Panc1 (cell line): ENCODE measurements around the gene PDXK. TPM values are rescaled to one million over a fixed set of nuclear protein-coding genes. Genes with fewer than 3 reads are reported as not detected.

Experiments used
- ATAC-seq: fragments of 200-7000 bp; cut with Tn5 transposase; 2 replicates; pipeline ENCODE4 v1.9.1; 2020; ENCODE audit warnings: mild to moderate bottlenecking, moderate library complexity
- BruUV-seq: library from RNA; stranded (reverse); fragments of 400-500 nt; replicated peaks from 2 replicates; lab custom pipeline; 2021; lab: Mats Ljungman, UMichigan
- CTCF ChIA-PET: fragments of 300-600 bp; sonication (Branson Sonifier 250); formaldehyde crosslinking; loops from one replicate; lab custom pipeline; 2022; ENCODE audit warnings: antibody characterized with exemption; lab: Charles Lee
- POLR2A ChIA-PET: fragments of 300-600 bp; sonication (Branson Sonifier 250); formaldehyde crosslinking; loops from one replicate; lab custom pipeline; 2022; ENCODE audit warnings: antibody characterized with exemption; lab: Charles Lee
- DNase-seq: peaks from one replicate; pipeline ENCODE4 v3.0.0-alpha.2; 2010; ENCODE audit warnings: low read depth, low spot score
- H3K27ac ChIP-seq: 2 replicates; pipeline ENCODE4 v1.5.1; 2011; ENCODE audit warnings: mild to moderate bottlenecking, low read length, inconsistent platforms
- H3K27me3 ChIP-seq: fragments of 200-500 bp; sonication (Bioruptor generic); 2 replicates; pipeline ENCODE4 v1.6.0; 2014; ENCODE audit warnings: low read length, inconsistent platforms; ENCODE audit not compliant: control insufficient read depth, insufficient read depth
- H3K36me3 ChIP-seq: fragments of 200-500 bp; sonication (Bioruptor generic); 2 replicates; pipeline ENCODE4 v1.5.1; 2014; ENCODE audit warnings: inconsistent platforms, mild to moderate bottlenecking, low read length, moderate library complexity; ENCODE audit not compliant: control insufficient read depth, insufficient read depth
- H3K4me1 ChIP-seq: 2 replicates; pipeline ENCODE4 v1.5.1; 2011; ENCODE audit warnings: inconsistent platforms, mild to moderate bottlenecking, low read length, moderate library complexity; ENCODE audit not compliant: control insufficient read depth, insufficient read depth
- H3K4me3 ChIP-seq, 2 experiments: 2 replicates each; pipeline ENCODE4 v1.5.1; 2011 to 2012; ENCODE audit warnings: low read depth in 2 of 2, low read length in 2 of 2, mild to moderate bottlenecking in 2 of 2, inconsistent platforms in 1 of 2, moderate library complexity in 1 of 2
- H3K9me3 ChIP-seq: fragments of 200-500 bp; sonication (Bioruptor generic); 2 replicates; pipeline ENCODE4 v1.5.1; 2014; ENCODE audit warnings: low read depth, mild to moderate bottlenecking, inconsistent platforms, low read length, moderate library complexity; ENCODE audit not compliant: control insufficient read depth, insufficient read depth
- CTCF ChIP-seq: fragments of 450-650 bp; IDR thresholded peaks from 2 replicates; pipeline ENCODE4 v1.5.1; 2017; ENCODE audit warnings: mild to moderate bottlenecking
- POLR2AphosphoS5 ChIP-seq: IDR thresholded peaks from 2 replicates; pipeline ENCODE4 v1.6.1; 2012; ENCODE audit warnings: mild to moderate bottlenecking, low read depth, low read length, moderate library complexity
- REST ChIP-seq, 2 experiments: IDR thresholded peaks; 2 replicates each; pipeline ENCODE4 v1.6.1; 2011 to 2012; ENCODE audit warnings: low read depth in 2 of 2, control low read depth in 1 of 2, low read length in 1 of 2, mild to moderate bottlenecking in 1 of 2, moderate library complexity in 1 of 2; ENCODE audit not compliant: insufficient read depth in 1 of 2
- SIN3A ChIP-seq: IDR thresholded peaks from 2 replicates; pipeline ENCODE4 v1.6.1; 2012; ENCODE audit warnings: low read depth, mild to moderate bottlenecking, low read length, moderate library complexity, borderline replicate concordance; ENCODE audit not compliant: insufficient read depth
- TCF7L2 ChIP-seq: IDR thresholded peaks from 2 replicates; pipeline ENCODE4 v1.6.1; 2011; ENCODE audit warnings: mild to moderate bottlenecking, low read depth, low read length, inconsistent platforms
- in situ Hi-C: cut with HindIII; loops from 2 replicates; pipeline ENCODE4 v1.10.0; 2016; ENCODE audit warnings: low sequenced_read_pairs, low pct_unique_long_range_greater_than_20kb
- intact Hi-C: fragments of 100-400 bp; cut with micrococcal nuclease; formaldehyde crosslinking; loops from one replicate; pipeline ENCODE4 v1.10.0; 2022; ENCODE audit not compliant: unreplicated experiment
- total RNA-seq: library from RNA; stranded (reverse); gene quantifications from one replicate; pipeline ENCODE4 v1.2.1, GENCODE V29; 2021; ENCODE audit not compliant: unreplicated experiment

Gene PDXK
- total RNA-seq, 1 experiment from 2014 or later: 184 TPM

DNA sequence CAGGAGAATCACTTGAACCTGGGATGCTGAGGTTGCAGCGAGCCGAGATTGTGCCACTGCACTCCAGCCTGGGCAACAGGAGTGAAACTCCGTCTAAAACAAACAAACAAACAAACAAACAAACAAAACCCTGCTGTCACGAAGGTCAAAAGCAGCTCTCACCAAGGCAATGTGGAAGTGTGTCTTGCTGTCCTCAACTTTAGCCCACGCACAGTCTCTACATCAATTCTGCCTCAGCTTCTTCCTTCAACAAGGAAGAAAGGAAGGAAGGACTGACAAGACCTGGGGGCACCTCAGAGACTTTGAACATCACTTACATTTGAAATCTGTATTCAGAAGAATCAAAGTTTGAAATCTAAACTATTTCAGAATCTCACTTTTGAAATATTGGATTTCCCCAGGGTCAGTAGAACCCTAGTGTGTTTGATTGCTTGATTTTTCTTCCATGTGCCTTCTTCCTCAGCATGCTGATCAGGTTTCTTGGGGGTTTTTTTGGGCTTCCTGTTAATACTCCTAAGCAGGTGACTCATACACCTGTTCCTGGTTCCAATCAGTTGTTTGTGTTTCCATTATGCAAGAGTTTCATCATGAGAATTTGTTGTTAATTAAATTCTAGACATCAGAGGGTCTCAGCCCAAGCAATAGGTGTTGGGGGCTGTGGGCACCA is 63.6 kb downstream of the PDXK start:
- peaks cover 15% of the 10 kb centered on the region for H3K4me1 ChIP-seq
- ATAC-seq (no peak), DNase-seq (no peak)
- H3K27me3 ChIP-seq: no peaks in the 10 kb centered on the region
- no peaks in the 10 kb centered on the region for H3K36me3 ChIP-seq
- no peak for TF ChIP-seq REST (IDR thresholded peaks at IDR 0.05; ENCODE audit: insufficient read depth in 1 of 2, low read depth in 2 of 2, low read length in 1 of 2)
- TF ChIP-seq TCF7L2: no peak
- H3K27ac ChIP-seq: no peak overlapping the region
- no TSS peak for BruUV-seq
- POLR2A ChIA-PET: interaction anchor here (1.1 kb wide), 1 partner anchor 11 kb away, joined by 3 read pairs; no protein-coding TSS in a partner anchor
- CTCF ChIA-PET: no interaction called here
- intact Hi-C loops: no loop called here
- in situ Hi-C loops: no loop called here
- no peaks in the 10 kb centered on the region for H3K9me3 ChIP-seq
- H3K4me3 ChIP-seq: no peak overlapping the region

DNA sequence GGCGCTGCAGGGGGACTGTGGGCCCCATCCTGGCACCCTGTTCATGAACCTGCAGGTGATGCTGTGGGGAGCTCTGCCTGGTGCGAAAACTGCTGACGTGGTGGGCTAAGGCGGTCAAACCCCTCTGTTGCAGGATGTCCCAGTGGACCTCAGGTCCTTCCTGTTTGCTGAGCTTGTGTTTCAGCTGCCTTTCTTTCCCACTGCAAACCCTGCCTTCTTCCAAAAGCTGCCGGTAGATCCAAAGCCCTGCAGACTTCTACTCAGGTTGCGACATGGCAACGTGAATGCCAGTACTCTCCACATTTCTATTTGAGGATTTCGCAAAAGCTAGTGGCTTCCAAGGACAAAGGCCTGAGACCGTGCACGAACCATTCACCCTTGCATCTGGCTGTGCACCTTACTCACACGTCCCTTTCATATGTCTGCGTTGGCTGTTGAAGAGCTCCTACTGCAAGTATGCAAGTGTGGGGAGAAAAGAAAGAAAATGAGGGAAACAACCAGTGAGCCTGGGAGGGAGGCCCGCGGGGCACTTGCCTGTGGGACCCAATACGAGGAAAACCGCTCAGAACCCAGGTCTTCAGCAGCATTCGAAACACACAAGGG is 64.3 kb downstream of the PDXK start:
- intact Hi-C loops: no loop called here
- CTCF ChIA-PET: no interaction called here
- no peak overlapping the region for H3K4me3 ChIP-seq
- in situ Hi-C loops: no loop called here
- POLR2A ChIA-PET: interaction anchor here (1.1 kb wide), 1 partner anchor 12 kb away, joined by 3 read pairs; no protein-coding TSS in a partner anchor
- TF ChIP-seq SIN3A: no peak
- TF ChIP-seq TCF7L2: no peak
- TF ChIP-seq REST (IDR thresholded peaks at IDR 0.05; ENCODE audit: insufficient read depth in 1 of 2, low read depth in 2 of 2, low read length in 1 of 2): no peak
- no peak for TF ChIP-seq CTCF
- no peak for TF ChIP-seq POLR2AphosphoS5
- H3K4me1 ChIP-seq: peaks cover 14% of the 10 kb centered on the region
- DNase-seq (no peak), ATAC-seq (no peak)
- no peaks in the 10 kb centered on the region for H3K36me3 ChIP-seq
- no peak overlapping the region for H3K27ac ChIP-seq
- H3K9me3 ChIP-seq: no peaks in the 10 kb centered on the region
- BruUV-seq: no TSS peak
- no peaks in the 10 kb centered on the region for H3K27me3 ChIP-seq
